HG03432 (cell line): ENCODE results near the gene DPM3.
"Not testable (repeated sequence)": the region's sequence is repeated elsewhere in the genome, so short reads cannot be mapped to it uniquely, and the experiment has no call there.

ENCODE experiments used
- ATAC-seq: cut with Tn5 transposase; IDR thresholded peaks from one replicate; pipeline ENCODE4 v1.9.1; 2021; ENCODE audit warnings: mild to moderate bottlenecking, moderate library complexity; ENCODE audit not compliant: unreplicated experiment

DPM3 gene, protein sequence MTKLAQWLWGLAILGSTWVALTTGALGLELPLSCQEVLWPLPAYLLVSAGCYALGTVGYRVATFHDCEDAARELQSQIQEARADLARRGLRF

DNA sequence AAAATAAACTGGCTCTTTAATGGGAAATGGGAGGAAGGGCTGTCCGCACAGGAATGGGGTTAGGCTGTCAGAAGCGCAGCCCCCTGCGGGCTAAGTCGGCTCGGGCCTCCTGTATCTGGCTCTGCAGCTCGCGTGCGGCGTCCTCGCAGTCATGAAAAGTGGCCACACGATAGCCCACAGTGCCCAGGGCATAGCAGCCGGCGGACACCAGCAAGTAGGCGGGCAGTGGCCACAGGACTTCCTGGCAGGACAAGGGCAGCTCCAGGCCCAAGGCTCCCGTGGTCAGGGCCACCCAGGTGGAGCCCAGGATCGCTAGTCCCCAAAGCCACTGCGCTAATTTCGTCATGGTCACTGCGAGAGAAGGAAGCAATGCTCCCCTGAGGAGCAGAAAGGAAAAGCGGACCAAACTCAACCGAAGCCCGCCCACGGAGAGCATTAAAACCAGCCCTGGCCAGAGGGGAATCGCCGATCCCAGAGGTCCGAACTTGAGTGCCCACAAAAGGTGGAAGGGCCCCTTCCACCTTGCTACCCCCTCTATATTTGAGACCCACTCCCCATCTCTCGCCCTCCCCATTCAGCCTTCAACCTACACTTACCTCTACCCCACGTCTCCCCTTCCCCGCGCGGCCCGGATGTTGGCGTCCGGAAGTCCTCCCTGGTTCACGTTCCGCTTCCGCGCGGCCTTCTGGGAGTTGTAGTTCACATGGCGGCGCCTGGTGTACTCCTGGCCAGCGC, at the start of gene DPM3:
Gene DPM3 (minus strand): TSS at position 637 of the 735 bp plus-strand sequence. CDS start 291 bp downstream, at position 346.
- ATAC-seq: peak; percentile 69

DNA sequence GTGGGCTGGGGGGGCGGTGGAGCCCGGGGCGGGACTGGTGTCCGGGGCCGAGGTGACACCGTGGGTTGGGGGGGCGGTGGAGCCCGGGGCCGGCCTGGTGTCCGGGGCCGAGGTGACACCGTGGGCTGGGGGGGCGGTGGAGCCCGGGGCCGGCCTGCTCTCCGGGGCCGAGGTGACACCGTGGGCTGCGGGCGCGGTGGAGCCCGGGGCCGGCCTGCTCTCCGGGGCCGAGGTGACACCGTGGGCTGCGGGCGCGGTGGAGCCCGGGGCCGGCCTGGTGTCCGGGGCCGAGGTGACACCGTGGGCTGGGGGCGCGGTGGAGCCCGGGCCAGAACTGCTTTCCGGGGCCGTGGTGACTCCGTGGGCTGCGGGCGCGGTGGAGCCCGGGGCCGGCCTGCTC, 49.6 kb upstream of the DPM3 start:
- not testable (repeated sequence) for ATAC-seq

DNA sequence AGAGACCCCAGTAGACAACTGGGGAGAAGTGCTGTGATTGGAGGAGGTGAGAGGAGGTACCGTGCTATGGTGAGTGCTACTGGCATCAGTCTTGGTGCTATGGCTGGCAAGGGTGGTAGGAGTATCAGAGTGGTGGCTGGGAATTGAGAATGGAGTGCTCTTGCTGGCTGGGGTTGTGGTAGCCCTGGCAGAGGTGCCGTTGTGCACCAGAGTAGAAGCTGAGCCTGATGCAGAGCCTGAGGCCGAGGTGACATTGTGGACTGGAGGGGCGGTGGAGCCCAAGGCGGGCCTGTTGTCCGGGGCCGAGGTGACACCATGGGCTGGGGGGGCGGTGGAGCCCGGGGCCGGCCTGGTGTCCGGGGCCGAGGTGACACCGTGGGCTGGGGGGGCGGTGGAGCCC, 47.9 kb upstream of the DPM3 start:
- ATAC-seq: no peak

DNA sequence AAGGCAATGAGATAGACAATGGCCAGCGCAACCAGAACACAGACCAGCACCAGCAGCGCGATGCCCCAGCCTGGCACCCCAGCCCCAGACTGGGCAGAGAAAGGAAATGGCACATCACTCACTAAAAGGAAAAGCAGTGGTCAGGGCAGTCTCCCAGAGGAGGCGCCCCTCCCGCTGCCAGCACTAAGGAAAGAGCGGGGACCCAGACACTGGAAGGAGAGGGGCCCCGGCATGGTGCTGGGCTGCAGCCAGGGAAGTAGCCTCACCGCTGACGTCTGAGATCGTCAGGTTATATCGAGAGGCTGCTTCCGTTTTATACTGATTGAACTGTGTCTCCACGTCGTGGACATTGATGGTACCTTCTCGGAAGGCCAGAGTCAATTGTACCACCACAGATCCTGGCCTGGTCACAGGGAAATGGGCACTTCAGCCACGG, 47.1 kb upstream of the DPM3 start:
- ATAC-seq: no peak

DNA sequence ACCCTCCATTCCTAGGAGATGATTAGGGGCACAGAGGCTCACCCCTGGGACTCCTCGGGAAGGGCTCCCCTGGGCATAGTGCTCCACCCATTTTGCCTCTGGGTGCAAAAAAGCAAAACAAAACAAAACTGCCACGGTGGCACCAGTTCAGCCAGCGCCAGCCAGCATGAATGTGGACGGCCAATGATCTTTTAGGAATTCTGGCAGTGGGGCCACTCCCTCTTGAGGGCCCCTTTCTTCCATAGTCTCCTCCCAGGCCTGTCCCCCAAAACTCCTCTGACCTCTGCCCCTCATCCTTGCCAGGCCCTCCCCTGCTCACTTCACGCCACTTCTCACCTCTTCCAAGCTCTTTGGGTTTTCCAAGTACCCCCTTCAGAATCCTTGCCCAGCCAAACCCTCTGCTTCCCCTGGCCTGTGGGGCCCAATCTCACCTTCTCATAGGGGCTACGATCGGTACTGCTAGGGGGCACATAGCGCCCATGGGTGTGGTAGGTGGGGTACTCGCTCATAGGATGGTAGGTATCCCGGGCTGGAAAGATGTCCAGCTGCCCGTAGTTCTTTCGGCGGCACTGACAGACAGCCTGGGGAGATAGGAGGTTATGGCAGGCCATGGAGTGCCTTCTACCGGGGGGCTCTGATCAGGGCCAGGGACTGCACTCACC, 46.6 kb upstream of the DPM3 start:
- ATAC-seq: no peak

DNA sequence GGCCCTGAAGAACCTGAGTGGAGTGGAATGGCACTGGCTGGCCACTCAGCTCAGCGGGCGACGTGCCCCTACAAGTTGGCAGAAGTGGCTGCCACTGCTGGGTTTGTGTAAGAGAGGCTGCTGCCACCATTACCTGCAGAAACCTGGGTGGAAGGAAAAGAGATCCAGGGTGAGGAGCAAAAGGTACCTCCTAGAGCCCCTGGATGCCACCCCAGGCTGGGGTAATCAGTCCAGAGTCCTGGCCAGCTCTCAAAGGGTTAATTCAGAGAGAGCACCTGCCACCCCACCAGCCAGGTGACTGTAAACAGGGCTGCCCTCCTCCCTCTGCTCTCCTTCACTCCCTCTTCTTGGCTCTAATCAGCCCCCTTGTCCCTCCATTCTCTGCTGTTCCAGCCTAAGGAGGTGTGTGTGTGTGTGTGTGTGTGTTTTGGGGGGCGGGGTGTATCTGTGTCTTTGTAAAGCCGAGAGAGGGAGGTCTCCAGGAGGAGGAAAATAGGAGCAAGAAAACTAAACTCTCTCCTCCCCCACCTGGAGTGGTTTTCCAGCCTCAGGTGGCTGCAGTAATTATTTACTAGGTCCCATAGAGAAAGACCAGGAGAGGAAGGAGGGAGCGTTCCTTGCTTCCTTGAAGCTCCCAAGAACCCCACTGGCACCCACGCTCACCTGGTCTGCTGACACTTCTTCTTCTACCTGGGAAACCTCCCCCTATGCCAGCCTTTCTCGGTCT, 45.9 kb upstream of the DPM3 start:
- no peak for ATAC-seq

DNA sequence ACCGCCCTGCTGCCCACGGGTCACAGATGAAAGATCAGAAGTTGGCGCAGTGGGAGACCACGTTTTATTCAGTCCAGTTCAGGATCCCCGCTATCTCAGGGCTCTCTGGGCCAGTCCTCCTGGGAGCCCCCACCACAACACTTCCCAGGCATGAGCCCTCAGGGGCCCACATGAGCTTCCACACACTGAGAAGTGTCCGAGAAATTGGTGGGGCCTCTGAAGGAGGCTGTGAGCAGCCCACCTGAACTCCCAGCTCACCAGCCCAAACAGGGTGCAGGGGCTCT, 45.4 kb upstream of the DPM3 start:
- ATAC-seq: peak; percentile 27

DNA sequence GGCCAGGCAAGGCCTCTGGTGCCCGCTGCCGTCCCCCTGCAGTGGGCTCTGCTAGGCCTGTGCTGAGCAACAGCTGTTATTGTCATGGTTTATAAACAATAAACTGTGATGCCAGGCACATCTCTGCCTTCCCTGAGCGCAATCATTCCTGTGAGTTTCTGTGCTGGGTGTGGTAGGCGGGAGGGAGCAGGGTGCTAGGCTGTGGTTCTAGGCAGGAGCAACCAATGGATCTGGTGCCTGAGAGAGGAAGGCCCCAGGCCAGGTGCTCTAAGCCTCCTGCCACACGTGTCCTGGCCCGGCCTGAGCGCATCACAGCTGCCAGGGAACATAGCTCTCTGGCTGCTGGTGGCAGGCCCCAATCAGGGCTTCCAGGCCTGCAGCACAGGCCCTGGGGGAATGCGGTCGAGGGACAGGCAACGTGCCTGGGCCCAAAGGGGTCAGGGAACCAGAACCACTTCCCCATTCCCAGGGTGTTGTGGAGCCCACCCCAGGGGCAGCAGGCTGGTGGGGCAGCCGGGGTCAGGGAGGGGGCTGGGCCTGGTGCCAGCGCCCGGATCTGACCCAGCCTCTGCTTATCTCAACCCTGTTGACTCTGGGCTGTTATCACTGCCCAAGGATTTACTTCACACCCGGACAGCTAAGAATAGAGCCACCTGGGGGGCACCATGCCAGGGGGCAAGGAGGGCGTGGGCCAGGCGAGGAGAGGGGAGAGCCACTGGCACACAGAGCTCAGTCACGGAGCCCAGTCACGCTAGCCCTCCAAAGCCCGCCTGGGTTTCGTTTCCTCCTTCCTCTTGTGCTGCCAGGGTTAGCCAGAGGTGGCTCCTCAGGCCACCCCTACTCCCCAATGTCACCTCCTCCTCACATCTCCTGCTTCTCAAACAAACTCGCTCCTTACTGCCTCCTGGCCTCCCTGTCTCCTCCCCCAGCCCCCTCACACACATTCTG, 44.8 kb upstream of the DPM3 start:
- ATAC-seq: peak; percentile 90

DNA sequence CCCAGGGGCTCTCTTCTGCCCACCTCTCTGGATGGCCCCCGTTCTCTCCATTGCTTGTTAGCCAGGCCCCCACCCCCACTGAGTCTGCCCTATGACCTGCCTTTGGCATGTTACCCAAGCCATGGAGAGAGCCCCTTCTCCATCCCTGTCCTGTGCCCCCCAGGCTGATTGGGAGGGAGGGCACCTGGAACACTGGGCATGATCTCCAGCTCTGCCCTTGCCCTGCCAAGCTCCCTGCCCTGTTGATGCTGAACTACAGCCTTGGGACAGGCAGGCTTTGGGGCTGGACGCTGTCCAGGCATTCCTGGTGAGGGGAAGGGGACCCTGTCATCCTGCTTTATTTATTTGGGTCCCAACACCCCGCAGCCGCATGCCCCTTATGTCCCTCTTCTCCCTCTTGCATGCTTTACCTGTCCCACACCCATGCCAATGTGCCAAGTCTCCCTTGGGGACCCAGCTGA, 44.0 kb upstream of the DPM3 start:
- ATAC-seq: no peak

DNA sequence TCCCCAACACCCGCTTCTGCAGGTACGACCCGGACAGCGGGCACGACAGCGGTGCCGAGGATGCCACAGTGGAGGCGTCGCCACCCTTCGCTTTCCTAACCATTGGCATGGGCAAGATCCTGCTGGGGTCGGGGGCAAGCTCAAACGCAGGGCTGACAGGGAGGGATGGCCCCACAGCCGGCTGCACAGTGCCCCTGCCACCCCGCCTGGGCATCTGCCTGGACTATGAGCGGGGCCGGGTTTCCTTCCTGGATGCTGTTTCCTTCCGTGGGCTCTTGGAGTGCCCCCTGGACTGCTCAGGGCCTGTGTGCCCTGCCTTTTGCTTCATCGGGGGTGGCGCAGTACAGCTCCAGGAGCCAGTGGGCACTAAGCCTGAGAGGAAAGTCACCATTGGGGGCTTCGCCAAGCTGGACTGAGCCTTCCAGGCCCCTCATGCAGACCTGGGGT, 43.5 kb upstream of the DPM3 start:
- ATAC-seq: no peak

DNA sequence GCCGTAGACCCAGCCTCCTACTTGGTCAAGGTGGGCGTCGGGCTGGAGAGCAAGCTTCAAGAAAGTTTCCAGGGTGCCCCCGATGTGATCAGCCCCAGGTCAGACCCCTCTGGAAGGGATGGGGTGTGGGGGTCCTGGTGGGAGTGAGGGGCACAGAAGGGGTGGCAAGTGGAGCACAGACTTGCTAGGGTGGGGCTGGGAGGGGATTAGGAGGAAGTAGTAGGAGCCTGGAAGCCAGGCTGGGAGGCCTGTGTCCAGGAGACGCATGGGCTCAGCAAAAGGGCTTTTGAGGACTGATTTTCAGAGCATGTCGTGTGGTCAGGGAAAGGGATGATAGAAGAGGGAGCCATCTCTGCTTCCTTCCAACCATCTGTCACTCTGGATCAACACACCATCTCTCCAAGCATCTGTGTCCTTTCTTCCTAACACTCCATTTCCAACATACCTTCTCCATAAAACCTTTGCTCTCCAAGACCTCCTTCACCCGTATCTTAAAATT, 41.8 kb upstream of the DPM3 start:
- ATAC-seq: no peak

DNA sequence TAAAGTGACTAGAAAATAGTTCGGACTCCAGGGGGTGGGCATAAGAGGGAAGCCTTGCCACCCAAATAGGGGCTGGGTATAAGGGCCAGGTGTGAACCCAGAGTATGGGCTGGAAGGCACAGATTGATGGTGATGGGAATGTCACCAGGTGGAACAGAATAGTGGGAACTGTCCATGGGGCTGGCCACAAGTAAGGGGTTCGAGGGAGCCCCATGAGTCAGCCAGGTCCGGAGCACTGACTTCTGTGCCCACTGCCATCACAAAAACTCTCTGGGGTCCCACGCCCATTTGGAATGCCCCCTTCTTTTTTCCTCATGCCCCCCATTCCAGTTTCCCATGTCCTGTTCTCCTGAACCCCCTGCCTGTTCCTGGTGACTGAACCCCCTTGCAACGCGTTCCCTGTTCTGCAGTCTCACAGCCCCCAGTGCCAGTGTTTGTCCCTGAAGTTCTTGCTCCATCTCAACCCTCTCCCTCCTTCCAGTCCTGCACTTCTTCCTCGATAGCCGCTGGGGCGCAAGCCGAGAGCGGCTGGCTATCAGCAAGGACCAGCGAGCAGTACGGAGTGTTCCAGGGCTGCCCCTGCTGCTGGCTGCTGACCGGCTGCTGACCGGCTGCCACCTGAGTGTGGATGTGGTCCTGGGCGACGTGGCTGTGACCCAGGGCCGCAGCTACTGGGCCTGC, 41.2 kb upstream of the DPM3 start:
- no peak for ATAC-seq

DNA sequence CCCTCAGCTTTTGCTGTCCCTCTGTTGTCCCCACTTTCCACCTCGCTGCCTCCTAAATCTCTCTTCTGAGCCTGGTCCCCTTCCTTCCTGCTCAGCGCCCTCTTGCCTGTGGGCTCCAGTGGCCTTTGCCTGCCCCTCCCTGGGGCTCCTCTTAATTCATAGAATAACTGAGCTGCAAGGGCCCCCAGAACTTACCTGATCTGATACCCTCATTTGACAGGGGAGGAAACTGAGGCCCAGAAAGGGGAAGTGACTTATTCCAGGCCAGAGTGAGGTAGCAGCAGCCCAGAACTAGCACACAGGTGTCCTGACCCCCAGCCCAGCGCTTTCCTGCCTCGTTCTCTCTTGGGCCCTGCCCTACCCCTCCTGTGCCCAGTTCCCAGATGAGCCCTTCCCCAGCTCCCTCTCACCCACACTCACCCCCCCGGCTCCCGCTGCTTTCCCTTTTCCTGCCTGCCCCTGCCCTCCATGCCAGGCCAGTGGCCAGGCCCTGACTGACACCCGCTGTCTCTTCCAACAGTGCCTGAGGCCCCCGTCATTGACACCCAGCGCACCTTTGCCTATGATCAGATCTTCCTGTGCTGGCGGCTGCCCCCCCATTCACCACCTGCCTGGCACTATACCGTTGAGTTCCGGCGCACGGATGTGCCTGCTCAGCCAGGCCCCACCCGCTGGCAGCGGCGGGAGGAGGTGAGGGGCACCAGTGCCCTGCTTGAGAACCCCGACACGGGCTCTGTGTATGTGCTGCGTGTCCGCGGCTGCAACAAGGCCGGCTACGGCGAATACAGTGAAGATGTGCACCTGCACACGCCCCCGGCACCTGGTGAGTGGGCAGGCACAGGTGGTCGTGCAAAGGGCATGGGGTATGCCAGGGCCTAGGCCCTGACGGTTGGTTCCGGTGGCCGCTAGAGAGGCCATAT, 39.0 kb upstream of the DPM3 start:
- ATAC-seq: no peak

DNA sequence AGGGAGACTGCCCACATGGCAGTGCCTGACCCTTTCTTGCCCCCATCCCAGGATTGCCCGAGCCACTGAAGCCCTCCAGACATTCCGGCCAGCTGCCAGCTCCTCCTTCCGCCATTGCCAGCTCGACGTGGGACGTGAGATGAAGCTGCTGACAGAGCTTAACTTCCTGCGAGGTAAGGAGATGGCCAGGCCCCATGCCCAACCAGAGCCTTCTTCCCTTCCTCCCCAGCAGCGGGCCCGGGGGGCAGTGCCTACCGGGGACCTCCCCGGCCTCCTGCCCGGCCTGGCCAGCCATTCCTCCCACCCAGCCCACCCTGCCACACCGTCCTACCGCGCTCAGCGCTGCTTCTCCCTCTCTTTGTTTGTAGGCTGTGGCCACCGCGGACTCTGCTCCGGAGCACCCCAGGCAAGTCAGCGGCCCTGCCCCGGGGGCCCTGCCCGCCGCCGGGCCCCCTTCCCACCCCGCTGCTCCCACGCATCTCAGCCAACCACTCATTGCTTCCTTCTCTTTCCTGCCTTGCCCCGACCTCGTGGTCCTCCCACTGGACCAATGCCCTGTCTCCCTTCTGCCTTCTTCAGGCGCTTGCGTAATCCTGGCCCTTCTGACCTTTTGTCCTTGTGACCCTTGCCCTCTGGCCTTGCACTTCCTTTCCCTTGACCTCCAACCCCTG, 38.2 kb upstream of the DPM3 start:
- ATAC-seq: no peak

DNA sequence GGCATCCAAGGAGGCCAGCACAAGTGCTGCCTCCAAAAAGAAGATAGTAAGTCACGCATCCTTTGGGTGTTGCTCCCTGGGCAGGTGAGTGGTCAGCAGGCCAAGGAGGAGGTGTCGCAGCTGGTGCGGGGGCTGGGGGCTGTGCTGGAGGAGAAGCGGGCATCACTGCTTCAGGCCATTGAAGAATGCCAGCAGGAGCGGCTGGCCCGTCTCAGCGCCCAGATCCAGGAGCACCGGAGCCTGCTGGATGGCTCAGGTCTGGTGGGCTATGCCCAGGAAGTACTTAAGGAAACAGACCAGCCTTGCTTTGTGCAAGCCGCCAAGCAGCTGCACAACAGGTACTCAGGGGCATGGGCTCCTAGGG, 37.6 kb upstream of the DPM3 start:
- no peak for ATAC-seq

DNA sequence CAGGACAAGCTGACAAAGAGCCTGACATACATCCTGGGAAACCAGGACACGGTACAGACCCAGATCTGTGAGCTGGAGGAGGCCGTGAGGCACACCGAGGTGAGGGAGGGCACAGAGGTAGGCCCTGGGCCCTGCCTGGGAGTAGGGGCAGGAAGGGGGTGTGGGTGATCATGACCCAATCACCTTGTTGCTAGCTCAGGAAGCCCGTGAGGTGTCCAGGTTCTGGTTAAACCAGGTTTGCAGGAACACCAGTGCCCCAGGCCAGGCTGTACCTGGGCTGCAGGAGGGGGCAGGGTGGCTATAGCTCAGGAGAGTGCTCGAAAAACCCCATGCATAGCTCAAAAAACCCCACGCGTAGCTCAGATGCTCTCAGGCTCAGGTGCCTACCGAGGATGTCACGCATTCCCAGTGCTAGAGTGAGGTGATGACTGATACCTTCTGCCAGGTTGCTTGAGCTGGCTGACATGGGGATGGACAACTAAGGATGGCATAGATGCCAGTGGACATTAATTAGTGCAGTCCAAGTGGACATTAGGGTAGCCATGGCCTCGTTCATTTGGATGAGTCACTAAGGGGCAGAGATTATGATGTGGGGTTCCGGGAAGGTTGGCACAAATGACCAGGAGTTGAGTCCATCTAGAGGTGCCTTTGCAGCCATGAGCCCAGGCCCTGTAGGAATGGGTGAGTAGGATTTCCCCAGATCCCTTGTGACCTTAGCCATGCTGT, 37.0 kb upstream of the DPM3 start:
- ATAC-seq: no peak

DNA sequence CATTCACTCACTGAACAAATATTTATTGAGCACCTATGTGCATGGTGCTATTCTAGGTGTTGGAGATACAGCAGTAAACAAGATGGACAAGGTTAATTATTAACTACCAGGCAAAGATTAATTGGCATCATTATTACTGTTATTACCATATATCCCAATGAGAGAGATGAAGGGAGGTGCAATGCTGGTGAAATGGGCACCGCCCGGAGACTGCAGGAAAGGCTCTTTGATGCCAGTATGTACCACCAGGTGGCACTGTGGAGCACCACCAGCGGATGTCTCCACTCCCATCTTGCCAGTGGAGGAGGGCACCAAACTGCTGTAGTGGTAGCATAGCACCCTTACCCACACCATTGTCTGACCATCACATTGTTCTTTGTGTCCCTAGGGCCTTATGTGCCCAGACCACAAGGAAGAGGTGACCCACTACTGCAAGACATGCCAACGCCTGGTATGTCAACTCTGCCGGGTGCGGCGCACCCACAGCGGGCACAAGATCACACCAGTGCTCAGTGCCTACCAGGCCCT, 36.3 kb upstream of the DPM3 start:
- ATAC-seq: no peak
